Heart left ventricle (tissue), 13 donors: ENCODE data around the gene DAGLA.

Source experiments
- POLR2A ChIP-seq, 2 donors: fragments of 450-650 bp; IDR thresholded peaks; one replicate each; pipeline ENCODE4 v1.6.1; 2017; ENCODE audit warnings: antibody characterized with exemption in 2 of 2, mild to moderate bottlenecking in 2 of 2, moderate library complexity in 2 of 2
- TF ChIP-seq, protein P1 (sequence below), 12 donors: fragments of 200-600 bp; sonication (generic) in 4 of 12; IDR thresholded peaks; one replicate each; pipeline versions ENCODE4 v1.5.0 to v1.8.0; 2018 to 2022; ENCODE audit warnings: antibody characterized with exemption in 12 of 12, mild to moderate bottlenecking in 5 of 12
- donor health status: ischemic (EF 13 %, LVEDD 7.1; RV severe dilation, severe dysfunction).
- donor health status: DM: no; HTN: yes; CAD: no.
- donor health status: DM: no; HTN: no; CAD: no.
- donor health status: ischemic (EF 25% LVEDD 6.9; RV normal size, moderate dysfunction).
- donor health status: ischemic (EF 25% LVEDD 5.7; RV mildly dilated, moderate dysfunction).
- donor health status: ischemic (EF 35%, LVEDD 5.7; RV mildly dilated, moderate dysfunction).
- donor health status: nonischemic (EF 11% LVEDD 7.7; RV severe dilation, severe dysfunction).
- donor health status: DM: yes; HTN: yes; CAD: no.
- donor health status: PGD.
- donor health status: ischemic (EF 29% LVEDD 5.4; RV normal size, mild dysfunction).
- donor health status: nonischemic (EF 23%, LVEDD 6.1; RV moderate dilation, normal function).

DNA sequence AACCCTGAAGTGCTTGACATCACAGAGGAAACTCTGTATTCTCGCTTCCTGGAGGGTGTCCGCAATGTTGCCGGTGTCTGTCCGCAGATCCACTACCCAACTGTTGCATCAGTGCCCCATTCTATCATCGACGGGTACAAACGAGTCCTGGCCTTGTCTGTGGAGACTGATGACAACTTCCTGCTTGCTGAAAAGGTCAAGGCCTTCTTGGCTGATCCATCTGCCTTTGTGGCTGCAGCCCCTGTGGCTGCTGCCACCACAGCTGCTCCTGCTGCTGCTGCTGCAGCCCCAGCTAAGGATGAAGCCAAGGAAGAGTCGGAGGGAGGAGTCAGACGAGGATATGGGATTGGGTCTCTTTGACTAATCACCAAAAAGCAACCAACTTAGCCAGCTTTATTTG, 42.9 kb upstream of the DAGLA start:
- TF ChIP-seq, protein P1, sequence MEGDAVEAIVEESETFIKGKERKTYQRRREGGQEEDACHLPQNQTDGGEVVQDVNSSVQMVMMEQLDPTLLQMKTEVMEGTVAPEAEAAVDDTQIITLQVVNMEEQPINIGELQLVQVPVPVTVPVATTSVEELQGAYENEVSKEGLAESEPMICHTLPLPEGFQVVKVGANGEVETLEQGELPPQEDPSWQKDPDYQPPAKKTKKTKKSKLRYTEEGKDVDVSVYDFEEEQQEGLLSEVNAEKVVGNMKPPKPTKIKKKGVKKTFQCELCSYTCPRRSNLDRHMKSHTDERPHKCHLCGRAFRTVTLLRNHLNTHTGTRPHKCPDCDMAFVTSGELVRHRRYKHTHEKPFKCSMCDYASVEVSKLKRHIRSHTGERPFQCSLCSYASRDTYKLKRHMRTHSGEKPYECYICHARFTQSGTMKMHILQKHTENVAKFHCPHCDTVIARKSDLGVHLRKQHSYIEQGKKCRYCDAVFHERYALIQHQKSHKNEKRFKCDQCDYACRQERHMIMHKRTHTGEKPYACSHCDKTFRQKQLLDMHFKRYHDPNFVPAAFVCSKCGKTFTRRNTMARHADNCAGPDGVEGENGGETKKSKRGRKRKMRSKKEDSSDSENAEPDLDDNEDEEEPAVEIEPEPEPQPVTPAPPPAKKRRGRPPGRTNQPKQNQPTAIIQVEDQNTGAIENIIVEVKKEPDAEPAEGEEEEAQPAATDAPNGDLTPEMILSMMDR (IDR thresholded peaks at IDR 0.05), result no peak
- TF ChIP-seq POLR2A (IDR thresholded peaks at IDR 0.05), result no peak
